Measurements from ENCODE around the gene NT5DC2.

NT5DC2 gene

GRCh38 chr3:52484680-52485461 is 48.8 kb downstream of the NT5DC2 start:
- DNase-seq: no peak

GRCh38 chr3:52483577-52484381 is 49.9 kb downstream of the NT5DC2 start:
- DNase-seq: no peak

- DNase-seq: no peak
Measured at GRCh38 chr3:52483081-52483480, 50.6 kb downstream of the NT5DC2 start.

- peak in 1 of 3 experiments; percentile 2 for DNase-seq
Measured at GRCh38 chr3:52481819-52482521, 51.7 kb downstream of the NT5DC2 start.

- DNase-seq: no peak
Measured at GRCh38 chr3:52480768-52481715, 52.6 kb downstream of the NT5DC2 start.

GRCh38 chr3:52479877-52480575 is 53.6 kb downstream of the NT5DC2 start:
- no peak for DNase-seq

GRCh38 chr3:52479037-52479876 is 54.4 kb downstream of the NT5DC2 start:
- no peak for DNase-seq

GRCh38 chr3:52477796-52478095 is 55.9 kb downstream of the NT5DC2 start:
- DNase-seq: no peak

GRCh38 chr3:52477076-52477795 is 56.4 kb downstream of the NT5DC2 start:
- no peak for DNase-seq

Measured in NCI-H1417 (cell line).